Esophagus muscularis mucosa (tissue), 4 donors: ENCODE results near the gene SLC25A33. TPM values are rescaled to one million over a fixed set of nuclear protein-coding genes. Genes with fewer than 3 reads are reported as not detected.

Experiments
- DNase-seq: peaks from one replicate; pipeline ENCODE4 v3.0.0-alpha.2; 2017; ENCODE audit errors: extremely low spot score
- H3K27ac ChIP-seq, 4 donors: fragments of 200-600 bp; sonication (generic); replicated peaks in 1 of 4; 1 replicate in 3 of 4; 2 replicates in 1 of 4; pipeline ENCODE4 v1.5.1; 2016 to 2019; ENCODE audit warnings: mild to moderate bottlenecking in 1 of 4
- H3K27me3 ChIP-seq, 4 donors: fragments of 200-600 bp; sonication (generic); one replicate each; pipeline versions ENCODE4 v1.5.1 to v1.6.0; 2016 to 2019
- H3K36me3 ChIP-seq, 4 donors: fragments of 200-600 bp; sonication (generic); one replicate each; pipeline ENCODE4 v1.5.1; 2016 to 2019
- H3K4me1 ChIP-seq, 4 donors: fragments of 200-600 bp; sonication (generic); one replicate each; pipeline ENCODE4 v1.5.1; 2016 to 2019
- H3K4me3 ChIP-seq, 4 donors: fragments of 200-600 bp; sonication (generic); 1 replicate in 2 of 4; 2 replicates in 2 of 4; pipeline ENCODE4 v1.5.1; 2016 to 2019; ENCODE audit warnings: mild to moderate bottlenecking in 4 of 4, moderate library complexity in 1 of 4
- H3K9me3 ChIP-seq, 4 donors: fragments of 200-600 bp; sonication (generic); 1 replicate in 3 of 4; 2 replicates in 1 of 4; pipeline ENCODE4 v1.5.1; 2016 to 2019
- CTCF ChIP-seq, 3 experiments: fragments of 200-600 bp in 2 of 3; fragments of 450-650 bp in 1 of 3; sonication (generic) in 2 of 3; IDR thresholded peaks; one replicate each; pipeline ENCODE4 v1.5.1; 2017 to 2019; ENCODE audit warnings: antibody characterized with exemption in 3 of 3, mild to moderate bottlenecking in 2 of 3, moderate library complexity in 1 of 3
- EP300 ChIP-seq: sonication (generic); formaldehyde crosslinking; IDR thresholded peaks from one replicate; pipeline ENCODE4 v1.6.1; 2017; ENCODE audit warnings: antibody characterized with exemption
- POLR2A ChIP-seq: fragments of 450-650 bp; IDR thresholded peaks from one replicate; pipeline ENCODE4 v1.6.1; 2017; ENCODE audit warnings: antibody characterized with exemption, moderate library complexity, mild to moderate bottlenecking, low read depth
- POLR2AphosphoS5 ChIP-seq, 2 donors: sonication (generic); formaldehyde crosslinking; IDR thresholded peaks; one replicate each; pipeline ENCODE4 v1.6.1; 2017; ENCODE audit warnings: antibody characterized with exemption in 2 of 2
- WGBS: methylation state at CpG from one replicate; pipeline ENCODE4 v1.1.5; 2018; 5-methylcytosine and 5-hydroxymethylcytosine counted together
- intact Hi-C: fragments of 100-400 bp; cut with DNase I; formaldehyde crosslinking; loops from one replicate; pipeline ENCODE4 v1.15.1; 2023
- total RNA-seq, 4 donors: library from RNA; depleted of rRNA; stranded (reverse); fragments of >200 nt; gene quantifications; one replicate each; pipeline versions ENCODE4 v1.1.0 to v1.2.1, GENCODE V29; 2016

The SLC25A33 gene
- total RNA-seq, 4 donors from 2014 or later: 5.1 to 15.6 (median 8.9) TPM

- DNase-seq: no peak
- H3K4me3 ChIP-seq: no peak overlapping the region
- peaks cover 3 to 50% (median 49%) of the 10 kb centered on the region in 4 donors for H3K36me3 ChIP-seq
- H3K4me1 ChIP-seq: peaks cover 37 to 58% (median 48%) of the 10 kb centered on the region in 4 donors
- no peaks in the 10 kb centered on the region for H3K27me3 ChIP-seq
- intact Hi-C loops: no loop called here
- 58% methylated on average over 12 of the region's 27 CpGs for WGBS
- TF ChIP-seq POLR2AphosphoS5 (IDR thresholded peaks at IDR 0.05) (peak in 1 of 2 donors; percentile 11), CTCF (IDR thresholded peaks at IDR 0.05) (no peak)
- H3K27ac ChIP-seq: peak overlapping the region in 1 of 4 donors; percentile 27
- no peaks in the 10 kb centered on the region for H3K9me3 ChIP-seq
Observed at GRCh38 chr1:9596415-9597123, 57.3 kb downstream of the SLC25A33 start.

GRCh38 chr1:9597361-9598315 is 58.4 kb downstream of the SLC25A33 start:
- 92% methylated on average over 9 of the region's 14 CpGs for WGBS
- Histone ChIP-seq H3K27ac (no peak overlapping the region), H3K36me3 (peaks cover 10 to 61% (median 60%) of the 10 kb centered on the region in 4 donors)

DNA sequence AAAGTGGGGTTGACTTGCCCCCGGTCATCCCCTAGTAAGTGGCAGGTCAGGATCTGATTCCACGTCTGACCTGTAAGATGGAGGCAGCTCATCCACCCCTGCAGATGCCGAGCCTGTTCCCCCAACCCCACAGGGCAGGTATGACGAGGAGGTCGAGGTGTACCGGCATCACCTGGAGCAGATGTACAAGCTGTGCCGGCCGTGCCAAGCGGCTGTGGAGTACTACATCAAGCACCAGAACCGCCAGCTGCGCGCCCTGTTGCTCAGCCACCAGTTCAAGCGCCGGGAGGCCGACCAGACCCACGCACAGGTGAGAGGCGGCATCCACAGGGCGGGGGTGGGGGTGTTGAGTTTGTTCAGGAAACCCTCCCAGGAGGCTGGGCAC is 59.0 kb downstream of the SLC25A33 start:
- Histone ChIP-seq H3K27me3 (no peaks in the 10 kb centered on the region), H3K4me3 (no peak overlapping the region), H3K4me1 (peaks cover 20 to 40% (median 31%) of the 10 kb centered on the region in 4 donors), H3K27ac (no peak overlapping the region), H3K9me3 (no peaks in the 10 kb centered on the region), H3K36me3 (peaks cover 15 to 68% (median 66%) of the 10 kb centered on the region in 4 donors)
- no peak for DNase-seq
- intact Hi-C loops: no loop called here
- WGBS: 92% methylated on average over 17 of the region's 18 CpGs
- no peak for TF ChIP-seq EP300
- no peak for TF ChIP-seq POLR2A
- TF ChIP-seq POLR2AphosphoS5 (IDR thresholded peaks at IDR 0.05): no peak
- no peak for TF ChIP-seq CTCF (IDR thresholded peaks at IDR 0.05)

More at GRCh38 chr1:9597361-9598315, 58.4 kb downstream of the SLC25A33 start:
- TF ChIP-seq POLR2AphosphoS5 (IDR thresholded peaks at IDR 0.05): no peak
- peaks cover 27 to 47% (median 38%) of the 10 kb centered on the region in 4 donors for H3K4me1 ChIP-seq
- H3K4me3 ChIP-seq: no peak overlapping the region
- DNase-seq: no peak
- H3K9me3 ChIP-seq: no peaks in the 10 kb centered on the region
- no peaks in the 10 kb centered on the region for H3K27me3 ChIP-seq
- intact Hi-C loops: no loop called here

DNA sequence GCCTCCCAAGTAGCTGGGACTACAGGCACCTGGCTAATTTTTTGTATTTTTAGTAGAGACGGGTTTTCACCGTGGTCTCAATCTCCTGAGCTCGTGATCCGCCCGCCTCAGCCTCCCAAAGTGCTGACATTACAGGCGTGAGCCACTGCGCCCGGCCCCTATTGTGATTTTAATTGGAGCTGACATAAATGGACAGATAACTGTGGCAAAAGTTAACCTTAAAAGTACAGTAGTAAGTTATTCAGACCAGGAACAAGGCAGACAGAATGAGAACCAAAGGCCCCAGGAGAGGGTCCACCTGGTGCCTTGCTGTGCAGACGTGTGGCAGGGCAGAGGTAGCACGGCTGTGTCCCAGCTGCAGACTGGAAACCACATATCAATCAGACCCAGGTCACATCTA is 60.5 kb downstream of the SLC25A33 start:
- Histone ChIP-seq H3K4me3 (no peak overlapping the region), H3K27me3 (no peaks in the 10 kb centered on the region), H3K27ac (no peak overlapping the region), H3K9me3 (no peaks in the 10 kb centered on the region), H3K4me1 (peaks cover 13 to 26% (median 20%) of the 10 kb centered on the region in 4 donors), H3K36me3 (peaks cover 15 to 82% (median 76%) of the 10 kb centered on the region in 4 donors)
- DNase-seq: no peak
- no peak for TF ChIP-seq POLR2A
- no peak for TF ChIP-seq EP300
- TF ChIP-seq POLR2AphosphoS5 (IDR thresholded peaks at IDR 0.05): no peak
- no peak for TF ChIP-seq CTCF (IDR thresholded peaks at IDR 0.05)
- 91% methylated on average over 10 of the region's 10 CpGs for WGBS
- intact Hi-C loops: no loop called here
